ENCODE results near the gene RPTOR.

GRCh38 chr17:80822021-80822699 lies 277.5 kb downstream of the RPTOR start:
- TF ChIP-seq CTCF (IDR thresholded peaks at IDR 0.05; ENCODE audit: poor library complexity, severe bottlenecking) (no peak), TAF1 (IDR thresholded peaks at IDR 0.05; ENCODE audit: low read depth) (no peak), REST (IDR thresholded peaks at IDR 0.05; ENCODE audit: borderline replicate concordance) (no peak)
